ENCODE data around the gene INPP5D. TPM values are rescaled to one million over a fixed set of nuclear protein-coding genes. Genes with fewer than 3 reads are reported as not detected.
A peak's percentile ranks its signal among the peaks of the same experiment; 100 is the strongest.

INPP5D gene
- total RNA-seq, 1 experiment from 2014 or later: 2.6 TPM

- Histone ChIP-seq H3K9me3 (replicated peaks) (no peaks in the 10 kb centered on the region), H3K27ac (no peak overlapping the region), H3K4me3 (no peak overlapping the region), H3K27me3 (replicated peaks) (no peaks in the 10 kb centered on the region), H3K4me1 (replicated peaks) (peaks cover 26% of the 10 kb centered on the region), H3K36me3 (no peaks in the 10 kb centered on the region)
- no peak for DNase-seq (ENCODE audit: low read depth in 1 of 2, low spot score in 2 of 2)
Observed at GRCh38 chr2:233218836-233219235, 158.7 kb downstream of the INPP5D start.

GRCh38 chr2:233219848-233220247 is 159.7 kb downstream of the INPP5D start:
- Histone ChIP-seq H3K4me3 (no peak overlapping the region), H3K27me3 (replicated peaks) (no peaks in the 10 kb centered on the region), H3K9me3 (replicated peaks) (no peaks in the 10 kb centered on the region), H3K36me3 (no peaks in the 10 kb centered on the region), H3K27ac (no peak overlapping the region), H3K4me1 (replicated peaks) (peaks cover 30% of the 10 kb centered on the region)
- DNase-seq (ENCODE audit: low read depth in 1 of 2, low spot score in 2 of 2): no peak

GRCh38 chr2:233221378-233222063 is 161.4 kb downstream of the INPP5D start:
- Histone ChIP-seq H3K27me3 (replicated peaks) (no peaks in the 10 kb centered on the region), H3K27ac (peak overlapping the region; percentile 30), H3K4me1 (replicated peaks) (peaks cover 30% of the 10 kb centered on the region), H3K9me3 (replicated peaks) (no peaks in the 10 kb centered on the region), H3K4me3 (no peak overlapping the region), H3K36me3 (no peaks in the 10 kb centered on the region)
- DNase-seq (ENCODE audit: low read depth in 1 of 2, low spot score in 2 of 2): peak in 1 of 2 experiments; percentile 48

- Histone ChIP-seq H3K4me3 (no peak overlapping the region), H3K27me3 (replicated peaks) (no peaks in the 10 kb centered on the region), H3K9me3 (replicated peaks) (no peaks in the 10 kb centered on the region), H3K27ac (peak overlapping the region; percentile 16), H3K36me3 (no peaks in the 10 kb centered on the region), H3K4me1 (replicated peaks) (peaks cover 30% of the 10 kb centered on the region)
- peak in 1 of 2 experiments; percentile 50 for DNase-seq (ENCODE audit: low read depth in 1 of 2, low spot score in 2 of 2)
Observed at GRCh38 chr2:233223059-233223894, 163.1 kb downstream of the INPP5D start.

GRCh38 chr2:233225230-233226068 is 165.3 kb downstream of the INPP5D start:
- no peaks in the 10 kb centered on the region for H3K36me3 ChIP-seq
- H3K27me3 ChIP-seq (replicated peaks): no peaks in the 10 kb centered on the region
- DNase-seq (ENCODE audit: low read depth in 1 of 2, low spot score in 2 of 2): no peak
- no peak overlapping the region for H3K4me3 ChIP-seq
- peaks cover 29% of the 10 kb centered on the region for H3K4me1 ChIP-seq (replicated peaks)
- no peaks in the 10 kb centered on the region for H3K9me3 ChIP-seq (replicated peaks)
- no peak overlapping the region for H3K27ac ChIP-seq

GRCh38 chr2:233226511-233227031 is 166.4 kb downstream of the INPP5D start:
- Histone ChIP-seq H3K9me3 (replicated peaks) (no peaks in the 10 kb centered on the region), H3K4me3 (no peak overlapping the region), H3K36me3 (no peaks in the 10 kb centered on the region), H3K4me1 (replicated peaks) (peaks cover 19% of the 10 kb centered on the region), H3K27me3 (replicated peaks) (no peaks in the 10 kb centered on the region), H3K27ac (no peak overlapping the region)
- no peak for DNase-seq (ENCODE audit: low read depth in 1 of 2, low spot score in 2 of 2)

GRCh38 chr2:233227346-233227978 is 167.3 kb downstream of the INPP5D start:
- DNase-seq (ENCODE audit: low read depth in 1 of 2, low spot score in 2 of 2): no peak
- Histone ChIP-seq H3K36me3 (no peaks in the 10 kb centered on the region), H3K4me1 (replicated peaks) (peaks cover 14% of the 10 kb centered on the region), H3K9me3 (replicated peaks) (no peaks in the 10 kb centered on the region), H3K27ac (no peak overlapping the region), H3K4me3 (no peak overlapping the region), H3K27me3 (replicated peaks) (no peaks in the 10 kb centered on the region)

GRCh38 chr2:233228376-233228775 is 168.2 kb downstream of the INPP5D start:
- no peak for DNase-seq (ENCODE audit: low read depth in 1 of 2, low spot score in 2 of 2)

GRCh38 chr2:233233618-233234230 is 173.6 kb downstream of the INPP5D start:
- H3K27ac ChIP-seq: no peak overlapping the region
- H3K36me3 ChIP-seq: no peaks in the 10 kb centered on the region
- no peaks in the 10 kb centered on the region for H3K27me3 ChIP-seq (replicated peaks)
- H3K4me1 ChIP-seq (replicated peaks): no peaks in the 10 kb centered on the region
- no peaks in the 10 kb centered on the region for H3K9me3 ChIP-seq (replicated peaks)
- DNase-seq (ENCODE audit: low read depth in 1 of 2, low spot score in 2 of 2): no peak
- no peak overlapping the region for H3K4me3 ChIP-seq

More at GRCh38 chr2:233228376-233228775, 168.2 kb downstream of the INPP5D start:
- Histone ChIP-seq H3K36me3 (no peaks in the 10 kb centered on the region), H3K27ac (no peak overlapping the region), H3K27me3 (replicated peaks) (no peaks in the 10 kb centered on the region), H3K4me3 (no peak overlapping the region), H3K9me3 (replicated peaks) (no peaks in the 10 kb centered on the region), H3K4me1 (replicated peaks) (peaks cover 9% of the 10 kb centered on the region)

- Histone ChIP-seq H3K36me3 (no peaks in the 10 kb centered on the region), H3K27me3 (replicated peaks) (no peaks in the 10 kb centered on the region), H3K4me3 (no peak overlapping the region), H3K27ac (no peak overlapping the region), H3K4me1 (replicated peaks) (no peaks in the 10 kb centered on the region), H3K9me3 (replicated peaks) (no peaks in the 10 kb centered on the region)
- no peak for DNase-seq (ENCODE audit: low read depth in 1 of 2, low spot score in 2 of 2)
Observed at GRCh38 chr2:233234264-233234663, 174.1 kb downstream of the INPP5D start.

- no peaks in the 10 kb centered on the region for H3K27me3 ChIP-seq (replicated peaks)
- DNase-seq (ENCODE audit: low read depth in 1 of 2, low spot score in 2 of 2): no peak
- H3K4me1 ChIP-seq (replicated peaks): no peaks in the 10 kb centered on the region
- no peaks in the 10 kb centered on the region for H3K9me3 ChIP-seq (replicated peaks)
- H3K36me3 ChIP-seq: no peaks in the 10 kb centered on the region
- no peak overlapping the region for H3K4me3 ChIP-seq
- H3K27ac ChIP-seq: no peak overlapping the region
Observed at GRCh38 chr2:233234996-233235395, 174.9 kb downstream of the INPP5D start.

GRCh38 chr2:233235977-233236376 is 175.8 kb downstream of the INPP5D start:
- DNase-seq (ENCODE audit: low read depth in 1 of 2, low spot score in 2 of 2): no peak
- Histone ChIP-seq H3K27me3 (replicated peaks) (no peaks in the 10 kb centered on the region), H3K9me3 (replicated peaks) (no peaks in the 10 kb centered on the region), H3K36me3 (no peaks in the 10 kb centered on the region), H3K4me3 (no peak overlapping the region), H3K4me1 (replicated peaks) (no peaks in the 10 kb centered on the region), H3K27ac (no peak overlapping the region)
